HepG2 (cell line): ENCODE measurements around the gene SCFD2. TPM values are rescaled to one million over a fixed set of nuclear protein-coding genes. Genes with fewer than 3 reads are reported as not detected.

Experiments used
- ARNTL ChIP-seq: sonication (generic); formaldehyde crosslinking; IDR thresholded peaks from 2 replicates; pipeline ENCODE4 v1.4.0; 2020; ENCODE audit warnings: mild to moderate bottlenecking, missing genetic modification reagents
- HDAC1 ChIP-seq: sonication (generic); formaldehyde crosslinking; IDR thresholded peaks from 2 replicates; pipeline ENCODE4 v1.5.1; 2020; ENCODE audit warnings: mild to moderate bottlenecking, missing genetic modification reagents
- HES4 ChIP-seq: sonication (generic); formaldehyde crosslinking; IDR thresholded peaks from 2 replicates; pipeline ENCODE4 v1.9.0; 2021; ENCODE audit warnings: mild to moderate bottlenecking, missing genetic modification reagents, borderline replicate concordance
- NPAS2 ChIP-seq: sonication (generic); formaldehyde crosslinking; IDR thresholded peaks from 2 replicates; pipeline ENCODE4 v1.8.0; 2022; ENCODE audit warnings: mild to moderate bottlenecking, missing genetic modification reagents, borderline replicate concordance
- ZEB1 ChIP-seq: IDR thresholded peaks from 2 replicates; pipeline ENCODE4 v1.6.1; 2012; ENCODE audit warnings: mild to moderate bottlenecking, low read depth, inconsistent platforms; ENCODE audit not compliant: insufficient replicate concordance
- ZFP41 ChIP-seq: sonication (generic); formaldehyde crosslinking; IDR thresholded peaks from 2 replicates; pipeline ENCODE4 v1.4.0; 2020; ENCODE audit warnings: mild to moderate bottlenecking, missing genetic modification reagents, borderline replicate concordance
- polyA plus RNA-seq, 8 experiments: library from polyadenylated mRNA; depleted of rRNA in 3 of 8; stranded (reverse) in 7 of 8; unstranded in 1 of 8; fragments of >200 nt; fragmentation: Illumina TruSeq in 4 of 8; extraction: Trizol in 4 of 8; gene quantifications; 2 replicates each; pipeline versions ENCODE4 v1.2.1 to v1.2.3, GENCODE V29; 2011 to 2016; ENCODE audit warnings: low read depth in 4 of 8, missing spikeins in 1 of 8, mixed read lengths in 1 of 8; ENCODE audit not compliant: insufficient read depth in 1 of 8
- total RNA-seq, 5 experiments: library from RNA; depleted of rRNA; stranded (reverse); fragments of >200 nt; fragmentation: Illumina TruSeq; extraction: Trizol; gene quantifications; 2 replicates each; pipeline ENCODE4 v1.2.3, GENCODE V29; 2016; ENCODE audit warnings: low read depth in 1 of 5
- TF ChIP-seq, protein P1 (sequence below): sonication (generic); formaldehyde crosslinking; IDR thresholded peaks from 2 replicates; pipeline ENCODE4 v1.4.0; 2020; ENCODE audit warnings: missing genetic modification reagents
- TF ChIP-seq, protein P2 (sequence below): sonication (generic); formaldehyde crosslinking; IDR thresholded peaks from 2 replicates; pipeline ENCODE4 v1.4.0; 2020; ENCODE audit warnings: missing genetic modification reagents, borderline replicate concordance
- TF ChIP-seq, protein P3 (sequence below): sonication (generic); formaldehyde crosslinking; IDR thresholded peaks from 2 replicates; pipeline ENCODE4 v1.8.1; 2023; ENCODE audit warnings: mild to moderate bottlenecking, missing genetic modification reagents
- TF ChIP-seq, protein P4 (sequence below): sonication (generic); formaldehyde crosslinking; IDR thresholded peaks from 2 replicates; pipeline ENCODE4 v1.4.0; 2020; ENCODE audit warnings: missing genetic modification reagents, mild to moderate bottlenecking, borderline replicate concordance
- TF ChIP-seq, protein P5 (sequence below): sonication (generic); formaldehyde crosslinking; IDR thresholded peaks from 2 replicates; pipeline ENCODE4 v1.4.0; 2020; ENCODE audit warnings: missing genetic modification reagents, borderline replicate concordance
- TF ChIP-seq, protein P6 (sequence below): sonication (generic); formaldehyde crosslinking; IDR thresholded peaks from 2 replicates; pipeline ENCODE4 v1.5.0; 2020; ENCODE audit warnings: mild to moderate bottlenecking, missing genetic modification reagents

SCFD2 gene
- total and polyA plus RNA-seq, 2 of the 13 experiments (the other 11 are each of a cell fraction or from before 2014, with no cell fraction given), result 4.6 to 15.6 TPM

DNA sequence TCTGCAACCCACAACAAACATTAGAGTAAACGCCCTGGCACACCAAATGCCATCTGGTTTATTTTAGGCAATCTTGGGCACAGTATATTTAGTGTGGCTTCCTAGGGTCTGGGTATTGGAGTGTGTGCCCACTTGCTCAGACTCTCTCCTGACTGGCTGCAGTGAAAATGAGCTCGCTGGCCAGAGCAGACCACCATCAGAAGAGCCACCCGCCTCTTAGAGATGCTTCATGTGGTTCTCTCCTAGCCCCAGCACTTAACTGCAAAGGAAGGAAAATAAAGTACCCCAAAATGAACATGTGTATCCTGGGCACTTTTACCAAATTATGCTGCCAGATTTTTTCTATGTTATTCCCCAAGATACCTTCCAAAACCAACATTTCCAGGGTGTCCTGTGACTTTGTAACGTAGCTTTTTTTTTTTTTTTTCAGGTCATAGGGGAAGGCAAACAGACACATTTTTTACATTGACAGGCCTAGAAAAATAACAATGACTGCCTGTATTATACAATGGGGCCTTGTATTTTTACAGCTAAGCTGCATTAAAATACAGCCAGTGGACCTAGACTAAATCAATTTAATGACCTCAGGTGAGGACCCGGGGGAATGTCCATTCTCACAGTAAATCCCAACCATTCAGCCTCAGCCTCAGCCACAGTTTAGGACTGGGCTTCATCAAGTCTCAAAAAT lies 310.0 kb downstream of the SCFD2 start (continued):
- TF ChIP-seq, protein P1, sequence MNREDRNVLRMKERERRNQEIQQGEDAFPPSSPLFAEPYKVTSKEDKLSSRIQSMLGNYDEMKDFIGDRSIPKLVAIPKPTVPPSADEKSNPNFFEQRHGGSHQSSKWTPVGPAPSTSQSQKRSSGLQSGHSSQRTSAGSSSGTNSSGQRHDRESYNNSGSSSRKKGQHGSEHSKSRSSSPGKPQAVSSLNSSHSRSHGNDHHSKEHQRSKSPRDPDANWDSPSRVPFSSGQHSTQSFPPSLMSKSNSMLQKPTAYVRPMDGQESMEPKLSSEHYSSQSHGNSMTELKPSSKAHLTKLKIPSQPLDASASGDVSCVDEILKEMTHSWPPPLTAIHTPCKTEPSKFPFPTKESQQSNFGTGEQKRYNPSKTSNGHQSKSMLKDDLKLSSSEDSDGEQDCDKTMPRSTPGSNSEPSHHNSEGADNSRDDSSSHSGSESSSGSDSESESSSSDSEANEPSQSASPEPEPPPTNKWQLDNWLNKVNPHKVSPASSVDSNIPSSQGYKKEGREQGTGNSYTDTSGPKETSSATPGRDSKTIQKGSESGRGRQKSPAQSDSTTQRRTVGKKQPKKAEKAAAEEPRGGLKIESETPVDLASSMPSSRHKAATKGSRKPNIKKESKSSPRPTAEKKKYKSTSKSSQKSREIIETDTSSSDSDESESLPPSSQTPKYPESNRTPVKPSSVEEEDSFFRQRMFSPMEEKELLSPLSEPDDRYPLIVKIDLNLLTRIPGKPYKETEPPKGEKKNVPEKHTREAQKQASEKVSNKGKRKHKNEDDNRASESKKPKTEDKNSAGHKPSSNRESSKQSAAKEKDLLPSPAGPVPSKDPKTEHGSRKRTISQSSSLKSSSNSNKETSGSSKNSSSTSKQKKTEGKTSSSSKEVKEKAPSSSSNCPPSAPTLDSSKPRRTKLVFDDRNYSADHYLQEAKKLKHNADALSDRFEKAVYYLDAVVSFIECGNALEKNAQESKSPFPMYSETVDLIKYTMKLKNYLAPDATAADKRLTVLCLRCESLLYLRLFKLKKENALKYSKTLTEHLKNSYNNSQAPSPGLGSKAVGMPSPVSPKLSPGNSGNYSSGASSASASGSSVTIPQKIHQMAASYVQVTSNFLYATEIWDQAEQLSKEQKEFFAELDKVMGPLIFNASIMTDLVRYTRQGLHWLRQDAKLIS (CRISPR knock-in tag), result no peak
- no peak for TF ChIP-seq HES4 (CRISPR knock-in tag)
- TF ChIP-seq, protein P2, sequence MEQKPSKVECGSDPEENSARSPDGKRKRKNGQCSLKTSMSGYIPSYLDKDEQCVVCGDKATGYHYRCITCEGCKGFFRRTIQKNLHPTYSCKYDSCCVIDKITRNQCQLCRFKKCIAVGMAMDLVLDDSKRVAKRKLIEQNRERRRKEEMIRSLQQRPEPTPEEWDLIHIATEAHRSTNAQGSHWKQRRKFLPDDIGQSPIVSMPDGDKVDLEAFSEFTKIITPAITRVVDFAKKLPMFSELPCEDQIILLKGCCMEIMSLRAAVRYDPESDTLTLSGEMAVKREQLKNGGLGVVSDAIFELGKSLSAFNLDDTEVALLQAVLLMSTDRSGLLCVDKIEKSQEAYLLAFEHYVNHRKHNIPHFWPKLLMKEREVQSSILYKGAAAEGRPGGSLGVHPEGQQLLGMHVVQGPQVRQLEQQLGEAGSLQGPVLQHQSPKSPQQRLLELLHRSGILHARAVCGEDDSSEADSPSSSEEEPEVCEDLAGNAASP (CRISPR knock-in tag), result no peak
- no peak for TF ChIP-seq ZEB1
- TF ChIP-seq ZFP41, result no peak
- TF ChIP-seq HDAC1 (CRISPR knock-in tag), result peak; percentile 36; the same call in 1 of the 2 replicates
- TF ChIP-seq, protein P3, sequence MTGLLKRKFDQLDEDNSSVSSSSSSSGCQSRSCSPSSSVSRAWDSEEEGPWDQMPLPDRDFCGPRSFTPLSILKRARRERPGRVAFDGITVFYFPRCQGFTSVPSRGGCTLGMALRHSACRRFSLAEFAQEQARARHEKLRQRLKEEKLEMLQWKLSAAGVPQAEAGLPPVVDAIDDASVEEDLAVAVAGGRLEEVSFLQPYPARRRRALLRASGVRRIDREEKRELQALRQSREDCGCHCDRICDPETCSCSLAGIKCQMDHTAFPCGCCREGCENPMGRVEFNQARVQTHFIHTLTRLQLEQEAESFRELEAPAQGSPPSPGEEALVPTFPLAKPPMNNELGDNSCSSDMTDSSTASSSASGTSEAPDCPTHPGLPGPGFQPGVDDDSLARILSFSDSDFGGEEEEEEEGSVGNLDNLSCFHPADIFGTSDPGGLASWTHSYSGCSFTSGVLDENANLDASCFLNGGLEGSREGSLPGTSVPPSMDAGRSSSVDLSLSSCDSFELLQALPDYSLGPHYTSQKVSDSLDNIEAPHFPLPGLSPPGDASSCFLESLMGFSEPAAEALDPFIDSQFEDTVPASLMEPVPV, result no peak
- TF ChIP-seq, protein P4, sequence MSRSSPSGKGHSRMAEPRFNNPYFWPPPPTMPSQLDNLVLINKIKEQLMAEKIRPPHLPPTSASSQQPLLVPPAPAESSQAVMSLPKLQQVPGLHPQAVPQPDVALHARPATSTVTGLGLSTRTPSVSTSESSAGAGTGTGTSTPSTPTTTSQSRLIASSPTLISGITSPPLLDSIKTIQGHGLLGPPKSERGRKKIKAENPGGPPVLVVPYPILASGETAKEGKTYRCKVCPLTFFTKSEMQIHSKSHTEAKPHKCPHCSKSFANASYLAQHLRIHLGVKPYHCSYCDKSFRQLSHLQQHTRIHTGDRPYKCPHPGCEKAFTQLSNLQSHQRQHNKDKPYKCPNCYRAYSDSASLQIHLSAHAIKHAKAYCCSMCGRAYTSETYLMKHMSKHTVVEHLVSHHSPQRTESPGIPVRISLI (CRISPR knock-in tag), result peak; percentile 96
- no peak for TF ChIP-seq NPAS2
- TF ChIP-seq, protein P5, sequence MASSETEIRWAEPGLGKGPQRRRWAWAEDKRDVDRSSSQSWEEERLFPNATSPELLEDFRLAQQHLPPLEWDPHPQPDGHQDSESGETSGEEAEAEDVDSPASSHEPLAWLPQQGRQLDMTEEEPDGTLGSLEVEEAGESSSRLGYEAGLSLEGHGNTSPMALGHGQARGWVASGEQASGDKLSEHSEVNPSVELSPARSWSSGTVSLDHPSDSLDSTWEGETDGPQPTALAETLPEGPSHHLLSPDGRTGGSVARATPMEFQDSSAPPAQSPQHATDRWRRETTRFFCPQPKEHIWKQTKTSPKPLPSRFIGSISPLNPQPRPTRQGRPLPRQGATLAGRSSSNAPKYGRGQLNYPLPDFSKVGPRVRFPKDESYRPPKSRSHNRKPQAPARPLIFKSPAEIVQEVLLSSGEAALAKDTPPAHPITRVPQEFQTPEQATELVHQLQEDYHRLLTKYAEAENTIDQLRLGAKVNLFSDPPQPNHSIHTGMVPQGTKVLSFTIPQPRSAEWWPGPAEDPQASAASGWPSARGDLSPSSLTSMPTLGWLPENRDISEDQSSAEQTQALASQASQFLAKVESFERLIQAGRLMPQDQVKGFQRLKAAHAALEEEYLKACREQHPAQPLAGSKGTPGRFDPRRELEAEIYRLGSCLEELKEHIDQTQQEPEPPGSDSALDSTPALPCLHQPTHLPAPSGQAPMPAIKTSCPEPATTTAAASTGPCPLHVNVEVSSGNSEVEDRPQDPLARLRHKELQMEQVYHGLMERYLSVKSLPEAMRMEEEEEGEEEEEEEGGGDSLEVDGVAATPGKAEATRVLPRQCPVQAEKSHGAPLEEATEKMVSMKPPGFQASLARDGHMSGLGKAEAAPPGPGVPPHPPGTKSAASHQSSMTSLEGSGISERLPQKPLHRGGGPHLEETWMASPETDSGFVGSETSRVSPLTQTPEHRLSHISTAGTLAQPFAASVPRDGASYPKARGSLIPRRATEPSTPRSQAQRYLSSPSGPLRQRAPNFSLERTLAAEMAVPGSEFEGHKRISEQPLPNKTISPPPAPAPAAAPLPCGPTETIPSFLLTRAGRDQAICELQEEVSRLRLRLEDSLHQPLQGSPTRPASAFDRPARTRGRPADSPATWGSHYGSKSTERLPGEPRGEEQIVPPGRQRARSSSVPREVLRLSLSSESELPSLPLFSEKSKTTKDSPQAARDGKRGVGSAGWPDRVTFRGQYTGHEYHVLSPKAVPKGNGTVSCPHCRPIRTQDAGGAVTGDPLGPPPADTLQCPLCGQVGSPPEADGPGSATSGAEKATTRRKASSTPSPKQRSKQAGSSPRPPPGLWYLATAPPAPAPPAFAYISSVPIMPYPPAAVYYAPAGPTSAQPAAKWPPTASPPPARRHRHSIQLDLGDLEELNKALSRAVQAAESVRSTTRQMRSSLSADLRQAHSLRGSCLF (CRISPR knock-in tag), result no peak
- no peak for TF ChIP-seq ARNTL
- TF ChIP-seq, protein P6, sequence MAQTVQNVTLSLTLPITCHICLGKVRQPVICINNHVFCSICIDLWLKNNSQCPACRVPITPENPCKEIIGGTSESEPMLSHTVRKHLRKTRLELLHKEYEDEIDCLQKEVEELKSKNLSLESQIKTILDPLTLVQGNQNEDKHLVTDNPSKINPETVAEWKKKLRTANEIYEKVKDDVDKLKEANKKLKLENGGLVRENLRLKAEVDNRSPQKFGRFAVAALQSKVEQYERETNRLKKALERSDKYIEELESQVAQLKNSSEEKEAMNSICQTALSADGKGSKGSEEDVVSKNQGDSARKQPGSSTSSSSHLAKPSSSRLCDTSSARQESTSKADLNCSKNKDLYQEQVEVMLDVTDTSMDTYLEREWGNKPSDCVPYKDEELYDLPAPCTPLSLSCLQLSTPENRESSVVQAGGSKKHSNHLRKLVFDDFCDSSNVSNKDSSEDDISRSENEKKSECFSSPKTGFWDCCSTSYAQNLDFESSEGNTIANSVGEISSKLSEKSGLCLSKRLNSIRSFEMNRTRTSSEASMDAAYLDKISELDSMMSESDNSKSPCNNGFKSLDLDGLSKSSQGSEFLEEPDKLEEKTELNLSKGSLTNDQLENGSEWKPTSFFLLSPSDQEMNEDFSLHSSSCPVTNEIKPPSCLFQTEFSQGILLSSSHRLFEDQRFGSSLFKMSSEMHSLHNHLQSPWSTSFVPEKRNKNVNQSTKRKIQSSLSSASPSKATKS (CRISPR knock-in tag), result no peak
